ENCODE measurements around the gene TNS1. TPM values are rescaled to one million over a fixed set of nuclear protein-coding genes. Genes with fewer than 3 reads are reported as not detected.

Gene TNS1
- total RNA-seq, 2 experiments from 2014 or later = 0.15 to 0.61 TPM

GRCh38 chr2:217752714-217753459 is 249.9 kb downstream of the TNS1 start:
- ChIA-PET CTCF (no interaction called here), POLR2A (no interaction called here)

- ChIA-PET POLR2A (no interaction called here), CTCF (no interaction called here)
Observed at GRCh38 chr2:217751952-217752351, 250.8 kb downstream of the TNS1 start.

- POLR2A ChIA-PET = no interaction called here
- CTCF ChIA-PET = no interaction called here
Observed at GRCh38 chr2:217751192-217751591, 251.6 kb downstream of the TNS1 start.

Other genes starting within 250 kb of the TNS1 start
- gene RUFY4, start 66.3 kb upstream of the TNS1 start, total RNA-seq = not detected
- not detected for gene CXCR2, start 123.0 kb upstream of the TNS1 start, total RNA-seq
- not detected for gene CXCR1, start 164.0 kb upstream of the TNS1 start, total RNA-seq
- 100 to 1,000 TPM; 560 to 584 TPM for gene ARPC2, start 214.2 kb upstream of the TNS1 start, total RNA-seq